Ishikawa (cell line): Measurements from ENCODE around the gene ATP9B.

Experiments
- CEBPB ChIP-seq: IDR thresholded peaks from 2 replicates; pipeline ENCODE4 v1.6.1; 2012
- CREB1 ChIP-seq: IDR thresholded peaks from 2 replicates; pipeline ENCODE4 v1.6.1; 2012; ENCODE audit warnings: low read depth
- EGR1 ChIP-seq: IDR thresholded peaks from 2 replicates; pipeline ENCODE4 v1.6.1; 2012
- EP300 ChIP-seq: IDR thresholded peaks from 2 replicates; pipeline ENCODE4 v1.6.1; 2012; ENCODE audit warnings: borderline replicate concordance
- FOXM1 ChIP-seq: IDR thresholded peaks from 2 replicates; pipeline ENCODE4 v1.6.1; 2012; ENCODE audit warnings: low read depth, borderline replicate concordance
- MAX ChIP-seq: IDR thresholded peaks from 2 replicates; pipeline ENCODE4 v1.6.1; 2012
- NFIC ChIP-seq: IDR thresholded peaks from 2 replicates; pipeline ENCODE4 v1.6.1; 2012
- RAD21 ChIP-seq: IDR thresholded peaks from 2 replicates; pipeline ENCODE4 v1.6.1; 2012; ENCODE audit warnings: low read depth
- REST ChIP-seq: IDR thresholded peaks from 2 replicates; pipeline ENCODE4 v1.6.1; 2012; ENCODE audit warnings: low read depth, mild to moderate bottlenecking
- TAF1 ChIP-seq: IDR thresholded peaks from 2 replicates; pipeline ENCODE4 v1.6.1; 2012; ENCODE audit warnings: low read depth, mild to moderate bottlenecking
- TCF12 ChIP-seq: IDR thresholded peaks from 2 replicates; pipeline ENCODE4 v1.6.1; 2012; ENCODE audit warnings: low read depth
- TEAD4 ChIP-seq: IDR thresholded peaks from 2 replicates; pipeline ENCODE4 v1.6.1; 2012
- USF1 ChIP-seq: IDR thresholded peaks from 2 replicates; pipeline ENCODE4 v1.6.1; 2012
- YY1 ChIP-seq: IDR thresholded peaks from 2 replicates; pipeline ENCODE4 v1.6.1; 2012; ENCODE audit warnings: low read depth
- ZBTB7A ChIP-seq: IDR thresholded peaks from 2 replicates; pipeline ENCODE4 v1.6.1; 2012; ENCODE audit warnings: low read depth

ATP9B gene

GRCh38 chr18:79139206-79139605 is 70.0 kb downstream of the ATP9B start:
- no peak for TF ChIP-seq TCF12
- TF ChIP-seq RAD21, result no peak
- TF ChIP-seq MAX, result no peak
- TF ChIP-seq EGR1, result no peak
- TF ChIP-seq EP300, result no peak
- TF ChIP-seq TAF1, result no peak
- TF ChIP-seq USF1, result no peak
- no peak for TF ChIP-seq REST
- no peak for TF ChIP-seq NFIC
- no peak for TF ChIP-seq ZBTB7A
- TF ChIP-seq CREB1, result no peak
- TF ChIP-seq YY1, result no peak
- no peak for TF ChIP-seq TEAD4
- no peak for TF ChIP-seq FOXM1
- TF ChIP-seq CEBPB, result no peak

GRCh38 chr18:79147014-79147413 is 77.8 kb downstream of the ATP9B start:
- TF ChIP-seq CEBPB (no peak), FOXM1 (no peak), TEAD4 (no peak), USF1 (no peak), EP300 (no peak), MAX (no peak), REST (no peak), CREB1 (no peak), TCF12 (no peak), ZBTB7A (no peak), YY1 (no peak), RAD21 (no peak), EGR1 (no peak), TAF1 (no peak), NFIC (no peak)

- no peak for TF ChIP-seq NFIC
- no peak for TF ChIP-seq RAD21
- TF ChIP-seq ZBTB7A, result no peak
These were observed 82.0 kb downstream of the ATP9B start for GRCh38 chr18:79151191-79151590.

GRCh38 chr18:79156327-79156726 is 87.1 kb downstream of the ATP9B start:
- TF ChIP-seq USF1 (no peak), EGR1 (no peak), TEAD4 (no peak), TAF1 (no peak), TCF12 (no peak), CREB1 (no peak), FOXM1 (no peak), NFIC (no peak), RAD21 (no peak), CEBPB (no peak), REST (no peak), MAX (no peak), YY1 (no peak), EP300 (no peak), ZBTB7A (no peak)
